ENCODE results near the gene IQCN.

IQCN gene

DNA sequence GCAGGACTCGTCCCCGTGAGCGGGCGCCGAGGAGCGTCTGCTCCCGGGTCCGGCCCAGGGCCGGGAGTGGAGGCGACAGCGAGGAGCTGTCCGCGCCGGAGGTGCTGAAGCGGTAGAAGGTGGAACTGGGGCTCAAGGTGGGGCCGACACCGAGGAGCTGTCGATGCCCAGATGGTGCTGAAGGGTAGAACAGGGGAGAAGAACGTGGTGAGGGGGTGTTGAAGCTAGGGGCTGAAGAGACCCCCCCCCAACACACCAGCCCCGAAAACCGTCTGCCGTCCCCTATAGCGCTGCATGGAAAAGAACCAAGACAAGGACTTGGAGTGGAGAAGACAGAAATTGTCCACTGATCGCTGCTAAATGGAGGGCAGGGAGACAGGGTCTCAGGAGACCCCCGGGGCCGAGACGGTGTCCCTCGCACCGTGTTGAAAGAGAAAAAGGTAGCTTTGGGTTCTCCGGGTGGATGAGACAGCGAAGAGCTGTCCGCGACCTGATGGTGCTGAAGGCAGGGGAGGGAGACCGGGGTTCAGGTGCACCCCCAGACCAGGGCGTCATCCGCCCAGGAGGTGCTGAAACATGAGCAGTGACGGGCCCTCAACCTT lies 40.9 kb downstream of the IQCN start:
- Histone ChIP-seq H3K4me2 (ENCODE audit: insufficient read depth, low read length) (no peak overlapping the region), H3K27me3 (ENCODE audit: insufficient read depth, low read length, poor library complexity) (no peaks in the 10 kb centered on the region), H4K20me1 (ENCODE audit: insufficient read depth, low read length) (peaks cover 12% of the 10 kb centered on the region; the same call in 1 of the 2 replicates), H3K36me3 (ENCODE audit: insufficient read depth, low read length) (no peaks in the 10 kb centered on the region), H3K27ac (ENCODE audit: low read length) (no peak overlapping the region), H3K9me3 (ENCODE audit: insufficient read depth, low read length, severe bottlenecking) (no peaks in the 10 kb centered on the region), H3K79me2 (ENCODE audit: insufficient read depth, low read length) (no peaks in the 10 kb centered on the region), H2AFZ (ENCODE audit: low read depth, low read length) (no peak overlapping the region), H3K4me1 (ENCODE audit: insufficient read depth, low read length) (no peaks in the 10 kb centered on the region), H3K9ac (ENCODE audit: low read depth, low read length) (no peak overlapping the region), H3K4me3 (ENCODE audit: low read depth in 1 of 2, low read length in 2 of 2) (no peak overlapping the region)
- ATAC-seq (ENCODE audit: insufficient read depth, low read depth) (peak; percentile 67), DNase-seq (peak; percentile 64)
- TF ChIP-seq, protein P1, sequence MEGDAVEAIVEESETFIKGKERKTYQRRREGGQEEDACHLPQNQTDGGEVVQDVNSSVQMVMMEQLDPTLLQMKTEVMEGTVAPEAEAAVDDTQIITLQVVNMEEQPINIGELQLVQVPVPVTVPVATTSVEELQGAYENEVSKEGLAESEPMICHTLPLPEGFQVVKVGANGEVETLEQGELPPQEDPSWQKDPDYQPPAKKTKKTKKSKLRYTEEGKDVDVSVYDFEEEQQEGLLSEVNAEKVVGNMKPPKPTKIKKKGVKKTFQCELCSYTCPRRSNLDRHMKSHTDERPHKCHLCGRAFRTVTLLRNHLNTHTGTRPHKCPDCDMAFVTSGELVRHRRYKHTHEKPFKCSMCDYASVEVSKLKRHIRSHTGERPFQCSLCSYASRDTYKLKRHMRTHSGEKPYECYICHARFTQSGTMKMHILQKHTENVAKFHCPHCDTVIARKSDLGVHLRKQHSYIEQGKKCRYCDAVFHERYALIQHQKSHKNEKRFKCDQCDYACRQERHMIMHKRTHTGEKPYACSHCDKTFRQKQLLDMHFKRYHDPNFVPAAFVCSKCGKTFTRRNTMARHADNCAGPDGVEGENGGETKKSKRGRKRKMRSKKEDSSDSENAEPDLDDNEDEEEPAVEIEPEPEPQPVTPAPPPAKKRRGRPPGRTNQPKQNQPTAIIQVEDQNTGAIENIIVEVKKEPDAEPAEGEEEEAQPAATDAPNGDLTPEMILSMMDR (IDR thresholded peaks at IDR 0.05; ENCODE audit: borderline replicate concordance, extremely low read depth, low read length, poor library complexity, severe bottlenecking): no peak

DNA sequence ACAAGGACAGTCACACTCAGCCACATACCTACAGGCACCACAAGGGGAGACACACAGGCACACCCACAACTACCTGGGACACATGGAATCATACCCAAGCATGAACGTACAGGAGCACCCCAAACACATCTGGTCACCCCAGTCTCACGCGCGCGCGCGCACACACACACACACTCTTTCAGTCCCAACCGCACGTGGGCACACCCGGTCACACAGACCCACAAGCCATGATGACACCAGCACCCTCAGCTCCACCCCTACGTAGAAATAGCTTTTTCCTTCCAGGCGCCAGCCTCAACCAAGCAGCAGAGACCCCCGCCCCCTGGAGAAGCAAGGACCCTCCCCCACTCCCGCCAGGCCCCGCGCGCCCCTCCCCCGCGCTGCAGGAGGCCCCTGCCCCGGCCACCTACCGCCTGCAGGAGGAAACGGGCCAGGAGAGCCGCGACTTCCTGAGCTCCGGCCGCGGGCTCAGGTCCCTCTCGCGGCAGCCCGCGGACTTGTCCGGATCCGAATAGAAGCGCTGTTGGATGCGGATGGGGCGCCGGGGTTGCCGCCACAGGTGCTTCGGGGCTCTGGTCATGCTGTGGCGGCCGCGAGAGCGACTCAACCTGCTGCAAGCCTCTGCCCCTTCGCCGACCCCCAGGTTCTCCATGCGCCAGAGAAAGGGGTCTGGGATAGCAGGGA lies 41.6 kb downstream of the IQCN start:
- H3K27ac ChIP-seq (ENCODE audit: low read length): no peak overlapping the region
- no peak overlapping the region for H3K4me3 ChIP-seq (ENCODE audit: low read depth in 1 of 2, low read length in 2 of 2)

DNA sequence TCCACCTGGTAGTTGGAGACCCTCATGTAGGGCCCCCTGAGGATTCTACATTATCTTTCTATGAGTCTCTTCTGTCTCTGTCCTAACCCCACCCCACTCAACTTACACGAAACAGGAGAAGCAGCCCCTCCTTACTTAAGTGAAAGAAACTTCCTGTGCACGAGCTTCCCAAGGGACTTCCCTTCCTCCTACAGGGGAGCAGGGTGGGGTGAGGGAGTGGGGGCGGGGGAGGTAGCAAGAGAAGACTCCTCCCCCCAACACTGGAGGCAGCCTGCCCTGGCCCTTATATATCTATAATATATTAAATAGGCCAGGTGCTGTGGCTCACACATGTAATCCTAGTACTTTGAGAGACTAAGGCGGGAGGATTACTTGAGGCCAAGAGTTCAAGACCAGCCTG lies 42.5 kb downstream of the IQCN start:
- ATAC-seq (ENCODE audit: insufficient read depth, low read depth) (peak; percentile 55; the same call in 1 of the 3 replicates), DNase-seq (peak; percentile 21)
- TF ChIP-seq, protein P1 (IDR thresholded peaks at IDR 0.05; ENCODE audit: borderline replicate concordance, extremely low read depth, low read length, poor library complexity, severe bottlenecking): no peak
- no peak for TF ChIP-seq EZH2 (IDR thresholded peaks at IDR 0.05; ENCODE audit: borderline replicate concordance, low read depth, low read length, severe bottlenecking)
- Histone ChIP-seq H3K79me2 (ENCODE audit: insufficient read depth, low read length) (no peaks in the 10 kb centered on the region), H3K27me3 (ENCODE audit: insufficient read depth, low read length, poor library complexity) (no peaks in the 10 kb centered on the region), H3K9ac (ENCODE audit: low read depth, low read length) (no peak overlapping the region), H3K36me3 (ENCODE audit: insufficient read depth, low read length) (no peaks in the 10 kb centered on the region), H3K4me2 (ENCODE audit: insufficient read depth, low read length) (no peak overlapping the region), H3K4me1 (ENCODE audit: insufficient read depth, low read length) (no peaks in the 10 kb centered on the region), H3K4me3 (ENCODE audit: low read depth in 1 of 2, low read length in 2 of 2) (no peak overlapping the region), H3K27ac (ENCODE audit: low read length) (no peak overlapping the region), H4K20me1 (ENCODE audit: insufficient read depth, low read length) (peaks cover 20% of the 10 kb centered on the region; the same call in 1 of the 2 replicates), H3K9me3 (ENCODE audit: insufficient read depth, low read length, severe bottlenecking) (no peaks in the 10 kb centered on the region), H2AFZ (ENCODE audit: low read depth, low read length) (no peak overlapping the region)

More for the DNA sequence above, 41.6 kb downstream of the IQCN start:
- Histone ChIP-seq H3K27me3 (ENCODE audit: insufficient read depth, low read length, poor library complexity) (no peaks in the 10 kb centered on the region), H3K4me2 (ENCODE audit: insufficient read depth, low read length) (no peak overlapping the region), H3K9me3 (ENCODE audit: insufficient read depth, low read length, severe bottlenecking) (no peaks in the 10 kb centered on the region), H3K79me2 (ENCODE audit: insufficient read depth, low read length) (no peaks in the 10 kb centered on the region), H3K4me1 (ENCODE audit: insufficient read depth, low read length) (no peaks in the 10 kb centered on the region), H3K36me3 (ENCODE audit: insufficient read depth, low read length) (no peaks in the 10 kb centered on the region), H3K9ac (ENCODE audit: low read depth, low read length) (no peak overlapping the region), H4K20me1 (ENCODE audit: insufficient read depth, low read length) (peaks cover 12% of the 10 kb centered on the region; the same call in 1 of the 2 replicates), H2AFZ (ENCODE audit: low read depth, low read length) (no peak overlapping the region)
- ATAC-seq (ENCODE audit: insufficient read depth, low read depth) (no peak), DNase-seq (no peak)
- TF ChIP-seq, protein P1 (IDR thresholded peaks at IDR 0.05; ENCODE audit: borderline replicate concordance, extremely low read depth, low read length, poor library complexity, severe bottlenecking): no peak
- TF ChIP-seq EZH2 (IDR thresholded peaks at IDR 0.05; ENCODE audit: borderline replicate concordance, low read depth, low read length, severe bottlenecking): no peak

Data from DND-41 (cell line).